GM12892 (cell line): Measurements from ENCODE around the gene NTN1.

ENCODE experiments used
- POLR2A ChIP-seq: IDR thresholded peaks from 2 replicates; pipeline ENCODE4 v1.6.1; 2011; ENCODE audit warnings: low read depth, low read length, control low read depth
- POLR2AphosphoS5 ChIP-seq: IDR thresholded peaks from 2 replicates; pipeline ENCODE4 v1.6.1; 2011; ENCODE audit warnings: low read depth, low read length, control low read depth
- TAF1 ChIP-seq: IDR thresholded peaks from 2 replicates; pipeline ENCODE4 v1.6.1; 2011; ENCODE audit warnings: low read depth, mild to moderate bottlenecking, control low read depth, low read length, borderline replicate concordance

DNA sequence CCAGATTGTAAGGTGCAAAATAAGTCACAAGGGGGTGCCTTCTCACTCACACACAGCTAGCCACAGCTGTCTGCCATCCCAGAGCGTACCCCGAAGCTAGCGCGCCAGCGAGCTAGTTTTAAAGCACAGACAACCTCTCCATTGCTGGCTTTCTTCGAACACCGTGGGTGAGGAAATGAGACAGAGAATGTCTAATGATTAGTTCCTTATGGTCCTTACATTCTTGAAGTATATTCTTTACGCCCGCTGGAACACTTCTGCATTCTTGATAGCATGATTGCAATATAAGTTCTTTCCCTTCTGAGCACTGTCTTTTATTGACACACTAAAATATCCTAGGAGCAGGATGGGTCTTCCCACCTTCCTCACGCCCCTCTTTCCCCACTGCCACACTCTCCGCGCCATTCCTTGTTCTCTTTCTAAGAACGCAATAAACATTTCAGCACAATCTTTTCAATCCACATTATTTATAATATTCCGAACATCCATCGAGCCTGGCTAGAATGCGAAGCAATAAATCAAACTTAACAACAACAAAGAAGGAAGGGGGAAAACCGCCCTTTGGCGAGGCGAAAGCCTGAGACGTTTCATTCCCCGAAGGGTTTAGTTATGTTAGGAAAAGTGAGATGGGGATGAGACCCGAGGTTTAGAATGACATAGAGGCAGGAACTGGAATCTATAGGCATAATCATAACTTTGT, 251.3 kb downstream of the NTN1 start:
- TF ChIP-seq POLR2A: no peak
- TF ChIP-seq POLR2AphosphoS5: no peak
- no peak for TF ChIP-seq TAF1
